Endothelial cell of umbilical vein (primary cell): ENCODE results near the gene MTTP.

ENCODE experiments used
- MYC ChIP-seq: IDR thresholded peaks from one replicate; pipeline ENCODE4 v1.6.1; 2011; ENCODE audit warnings: mild to moderate bottlenecking, low read depth, low read length
- POLR2A ChIP-seq: IDR thresholded peaks from 2 replicates; pipeline ENCODE4 v1.6.1; 2012; ENCODE audit warnings: low read depth, mild to moderate bottlenecking, control low read depth, low read length
- POLR2AphosphoS5 ChIP-seq: IDR thresholded peaks from 2 replicates; pipeline ENCODE4 v1.6.1; 2012; ENCODE audit warnings: low read depth, mild to moderate bottlenecking, control low read depth, low read length, moderate library complexity; ENCODE audit not compliant: insufficient read depth
- TF ChIP-seq, protein P1 (sequence below): IDR thresholded peaks from 2 replicates; pipeline ENCODE4 v1.6.1; 2011; ENCODE audit not compliant: insufficient read depth, insufficient read length
- TF ChIP-seq, protein P2 (sequence below), 2 donors: IDR thresholded peaks; 1 replicate in 1 of 2; 2 replicates in 1 of 2; pipeline ENCODE4 v1.5.1; 2011; ENCODE audit warnings: low read length in 2 of 2, mild to moderate bottlenecking in 2 of 2, moderate library complexity in 2 of 2, control low read depth in 1 of 2, inconsistent platforms in 1 of 2, low read depth in 1 of 2; ENCODE audit not compliant: insufficient read depth in 1 of 2; ENCODE audit errors: extremely low read depth in 1 of 2

DNA sequence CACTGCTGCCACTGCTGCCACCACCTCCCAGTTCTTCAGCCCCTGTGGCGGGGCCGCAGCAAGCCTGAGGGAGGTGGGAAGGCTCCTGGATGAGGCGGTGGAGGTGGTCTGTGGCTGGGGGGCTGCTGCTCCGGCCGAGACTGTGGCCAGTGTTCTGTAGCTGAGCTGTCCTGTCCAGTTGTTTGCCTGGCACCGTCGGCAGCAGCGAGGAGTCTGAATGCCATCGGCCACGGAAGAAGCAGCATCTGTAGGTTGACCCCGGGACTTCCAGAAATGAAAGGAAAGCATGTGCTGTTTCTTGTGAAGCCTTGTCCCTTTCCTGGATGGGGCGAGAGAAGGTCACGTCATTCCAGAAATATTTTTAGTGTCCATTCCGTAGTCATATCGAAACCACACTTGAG lies 79.7 kb downstream of the MTTP start:
- TF ChIP-seq, protein P1, sequence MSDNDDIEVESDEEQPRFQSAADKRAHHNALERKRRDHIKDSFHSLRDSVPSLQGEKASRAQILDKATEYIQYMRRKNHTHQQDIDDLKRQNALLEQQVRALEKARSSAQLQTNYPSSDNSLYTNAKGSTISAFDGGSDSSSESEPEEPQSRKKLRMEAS, result no peak
- TF ChIP-seq, protein P2, sequence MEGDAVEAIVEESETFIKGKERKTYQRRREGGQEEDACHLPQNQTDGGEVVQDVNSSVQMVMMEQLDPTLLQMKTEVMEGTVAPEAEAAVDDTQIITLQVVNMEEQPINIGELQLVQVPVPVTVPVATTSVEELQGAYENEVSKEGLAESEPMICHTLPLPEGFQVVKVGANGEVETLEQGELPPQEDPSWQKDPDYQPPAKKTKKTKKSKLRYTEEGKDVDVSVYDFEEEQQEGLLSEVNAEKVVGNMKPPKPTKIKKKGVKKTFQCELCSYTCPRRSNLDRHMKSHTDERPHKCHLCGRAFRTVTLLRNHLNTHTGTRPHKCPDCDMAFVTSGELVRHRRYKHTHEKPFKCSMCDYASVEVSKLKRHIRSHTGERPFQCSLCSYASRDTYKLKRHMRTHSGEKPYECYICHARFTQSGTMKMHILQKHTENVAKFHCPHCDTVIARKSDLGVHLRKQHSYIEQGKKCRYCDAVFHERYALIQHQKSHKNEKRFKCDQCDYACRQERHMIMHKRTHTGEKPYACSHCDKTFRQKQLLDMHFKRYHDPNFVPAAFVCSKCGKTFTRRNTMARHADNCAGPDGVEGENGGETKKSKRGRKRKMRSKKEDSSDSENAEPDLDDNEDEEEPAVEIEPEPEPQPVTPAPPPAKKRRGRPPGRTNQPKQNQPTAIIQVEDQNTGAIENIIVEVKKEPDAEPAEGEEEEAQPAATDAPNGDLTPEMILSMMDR (IDR thresholded peaks at IDR 0.05; ENCODE audit: extremely low read depth in 1 of 2, insufficient read depth in 1 of 2, low read depth in 1 of 2, low read length in 2 of 2), result no peak
- TF ChIP-seq POLR2A, result no peak
- TF ChIP-seq POLR2AphosphoS5, result no peak
- TF ChIP-seq MYC, result no peak
